ENCODE data around the gene DPPA4. TPM values are rescaled to one million over a fixed set of nuclear protein-coding genes. Genes with fewer than 3 reads are reported as not detected.

DPPA4 gene
- total and polyA plus RNA-seq, 10 donors: 0.10 to 4.2 (median 0.65) TPM

DNA sequence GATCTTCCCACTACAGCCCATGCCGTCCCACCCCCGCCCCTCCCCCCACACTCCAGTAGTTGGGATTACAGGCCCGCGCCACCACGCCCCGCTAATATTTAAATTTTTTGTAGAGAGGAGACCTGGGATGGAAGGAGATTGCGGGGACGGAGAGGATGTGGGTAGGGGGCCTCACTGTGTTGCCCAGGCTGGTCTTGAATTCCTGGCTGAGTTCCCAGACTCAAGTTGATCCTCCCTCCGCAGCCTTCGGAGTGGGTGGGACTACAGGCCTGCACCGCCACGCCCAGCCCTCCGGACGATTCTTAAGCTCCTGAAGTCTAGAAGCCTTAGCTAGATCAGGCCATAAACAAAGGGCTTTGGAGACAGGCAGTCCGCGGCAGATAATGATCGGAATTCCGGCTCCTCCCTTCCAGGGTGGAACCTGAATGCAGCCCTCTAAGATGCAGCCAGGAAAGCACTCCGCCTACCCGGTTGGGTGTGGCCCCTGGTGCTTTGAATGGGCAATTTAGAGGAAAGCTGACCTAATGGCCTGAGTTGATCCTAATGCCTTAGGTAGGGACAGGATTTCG, 21.1 kb downstream of the DPPA4 start, which contains the start of gene DPPA2:
Gene DPPA2, minus strand, starts transcription at position 356 of the 569 bp plus-strand sequence. CDS start 1,975 bp downstream, outside the sequence.
- no peak within 1 kb of the TSS for H3K27ac ChIP-seq
- intact Hi-C loops (cut with DNase I; ENCODE audit: low total_unique reads): no loop called here
- TF ChIP-seq, protein P1, sequence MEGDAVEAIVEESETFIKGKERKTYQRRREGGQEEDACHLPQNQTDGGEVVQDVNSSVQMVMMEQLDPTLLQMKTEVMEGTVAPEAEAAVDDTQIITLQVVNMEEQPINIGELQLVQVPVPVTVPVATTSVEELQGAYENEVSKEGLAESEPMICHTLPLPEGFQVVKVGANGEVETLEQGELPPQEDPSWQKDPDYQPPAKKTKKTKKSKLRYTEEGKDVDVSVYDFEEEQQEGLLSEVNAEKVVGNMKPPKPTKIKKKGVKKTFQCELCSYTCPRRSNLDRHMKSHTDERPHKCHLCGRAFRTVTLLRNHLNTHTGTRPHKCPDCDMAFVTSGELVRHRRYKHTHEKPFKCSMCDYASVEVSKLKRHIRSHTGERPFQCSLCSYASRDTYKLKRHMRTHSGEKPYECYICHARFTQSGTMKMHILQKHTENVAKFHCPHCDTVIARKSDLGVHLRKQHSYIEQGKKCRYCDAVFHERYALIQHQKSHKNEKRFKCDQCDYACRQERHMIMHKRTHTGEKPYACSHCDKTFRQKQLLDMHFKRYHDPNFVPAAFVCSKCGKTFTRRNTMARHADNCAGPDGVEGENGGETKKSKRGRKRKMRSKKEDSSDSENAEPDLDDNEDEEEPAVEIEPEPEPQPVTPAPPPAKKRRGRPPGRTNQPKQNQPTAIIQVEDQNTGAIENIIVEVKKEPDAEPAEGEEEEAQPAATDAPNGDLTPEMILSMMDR (IDR thresholded peaks at IDR 0.05 in 8 of 11, conservative IDR thresholded peaks at IDR 0.05 in 3 of 11): no peak
- TF ChIP-seq POLR2AphosphoS5 (IDR thresholded peaks at IDR 0.05): no peak
- no peak for TF ChIP-seq POLR2A (IDR thresholded peaks at IDR 0.05)
- no peak for DNase-seq
- 83 to 93% (median 91%) methylated on average over 21 of the region's 21 CpGs for WGBS, 5 donors
- no peaks in the 10 kb centered on the region for H3K4me1 ChIP-seq
- H3K4me3 ChIP-seq: no peak within 1 kb of the TSS
- H3K36me3 ChIP-seq: no peaks in the 10 kb centered on the region
- H3K9me3 ChIP-seq: no peaks in the 10 kb centered on the region
- H3K27me3 ChIP-seq (replicated peaks in 1 of 7): no peaks in the 10 kb centered on the region

DNA sequence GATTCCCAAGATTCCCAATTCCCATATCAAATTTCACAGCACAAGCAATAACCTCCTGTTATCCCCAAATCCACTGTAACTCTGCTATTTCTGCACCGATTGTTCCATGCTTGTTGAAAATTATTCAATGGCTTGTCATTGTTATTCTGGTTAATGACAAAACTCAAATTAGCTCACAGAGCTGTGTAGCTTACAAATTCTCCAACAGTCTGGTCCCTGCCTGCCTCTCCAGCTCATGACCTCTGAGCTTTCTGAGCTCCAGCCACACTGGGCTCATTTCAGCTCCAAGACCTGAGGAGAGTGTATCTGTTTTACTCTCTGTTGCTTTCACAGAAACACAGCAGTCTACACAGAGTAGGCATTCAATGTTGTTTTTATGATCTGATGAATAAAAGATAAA, 24.3 kb downstream of the DPPA4 start:
- H3K27me3 ChIP-seq (replicated peaks in 1 of 7): no peaks in the 10 kb centered on the region
- H3K4me1 ChIP-seq: no peaks in the 10 kb centered on the region
- intact Hi-C loops (cut with DNase I; ENCODE audit: low total_unique reads): no loop called here
- TF ChIP-seq POLR2AphosphoS5 (IDR thresholded peaks at IDR 0.05): no peak
- no peak for TF ChIP-seq POLR2A (IDR thresholded peaks at IDR 0.05)
- TF ChIP-seq, protein P1 (IDR thresholded peaks at IDR 0.05 in 8 of 11, conservative IDR thresholded peaks at IDR 0.05 in 3 of 11): no peak
- DNase-seq: no peak
- no peak overlapping the region for H3K27ac ChIP-seq
- WGBS, 5 donors: 79 to 95% (median 92%) methylated on average over 1 of the region's 1 CpG
- H3K4me3 ChIP-seq: no peak overlapping the region
- no peaks in the 10 kb centered on the region for H3K9me3 ChIP-seq
- no peaks in the 10 kb centered on the region for H3K36me3 ChIP-seq

DNA sequence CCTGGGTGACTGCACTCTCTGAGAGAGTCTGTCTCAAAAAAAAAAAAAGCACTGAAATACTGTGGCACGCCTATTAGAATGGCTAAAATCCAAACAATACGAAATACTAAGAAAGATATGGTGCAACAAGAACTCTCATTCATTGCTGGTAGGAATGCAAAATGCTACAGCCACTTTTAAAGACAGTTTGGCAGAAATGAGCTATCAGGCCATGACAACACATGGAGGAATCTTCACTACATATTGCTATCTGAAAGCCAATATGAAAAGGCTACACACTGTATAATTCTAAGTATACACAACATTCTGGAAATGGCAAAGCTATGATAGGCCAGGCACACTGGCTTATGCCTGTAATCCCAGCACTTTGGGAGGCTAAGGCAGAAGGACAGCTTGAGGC, 39.9 kb downstream of the DPPA4 start:
- H3K27ac ChIP-seq: no peak overlapping the region
- intact Hi-C loops (cut with DNase I; ENCODE audit: low total_unique reads): no loop called here
- H3K9me3 ChIP-seq: no peaks in the 10 kb centered on the region
- 80 to 93% (median 87%) methylated on average over 2 of the region's 2 CpGs for WGBS, 5 donors
- no peaks in the 10 kb centered on the region for H3K36me3 ChIP-seq
- DNase-seq: no peak
- H3K27me3 ChIP-seq (replicated peaks in 1 of 7): no peaks in the 10 kb centered on the region
- no peak overlapping the region for H3K4me3 ChIP-seq
- H3K4me1 ChIP-seq: no peaks in the 10 kb centered on the region
- TF ChIP-seq POLR2A (IDR thresholded peaks at IDR 0.05) (no peak), POLR2AphosphoS5 (IDR thresholded peaks at IDR 0.05) (no peak)
- TF ChIP-seq, protein P1 (IDR thresholded peaks at IDR 0.05 in 8 of 11, conservative IDR thresholded peaks at IDR 0.05 in 3 of 11): no peak

DNA sequence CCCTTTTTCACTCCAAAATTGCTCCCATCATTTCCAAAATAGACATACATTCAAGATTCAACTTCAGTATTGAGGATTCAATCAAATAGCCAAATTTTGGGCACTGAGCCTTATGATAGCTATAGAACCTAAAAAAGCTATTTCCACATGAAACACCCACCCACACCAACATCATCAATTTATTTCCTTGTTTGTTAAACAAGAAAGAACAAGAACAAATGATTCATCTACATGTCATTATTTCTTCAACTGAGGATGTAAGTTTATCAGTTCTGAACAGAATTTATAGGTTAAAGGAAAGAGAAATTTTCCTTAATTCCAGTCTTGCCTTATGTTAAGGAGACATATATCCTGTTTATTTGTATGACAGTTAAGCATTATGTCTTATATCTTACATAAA, 53.3 kb downstream of the DPPA4 start:
- H3K9me3 ChIP-seq: no peaks in the 10 kb centered on the region
- no peaks in the 10 kb centered on the region for H3K4me1 ChIP-seq
- H3K27ac ChIP-seq: no peak overlapping the region
- H3K4me3 ChIP-seq: no peak overlapping the region
- no peak for DNase-seq
- no peaks in the 10 kb centered on the region for H3K27me3 ChIP-seq (replicated peaks in 1 of 7)
- no peaks in the 10 kb centered on the region for H3K36me3 ChIP-seq
- no peak for TF ChIP-seq POLR2A (IDR thresholded peaks at IDR 0.05)
- no peak for TF ChIP-seq POLR2AphosphoS5 (IDR thresholded peaks at IDR 0.05)
- TF ChIP-seq, protein P1 (IDR thresholded peaks at IDR 0.05 in 8 of 11, conservative IDR thresholded peaks at IDR 0.05 in 3 of 11): no peak
- intact Hi-C loops (cut with DNase I; ENCODE audit: low total_unique reads): no loop called here

Data from spleen (tissue), 11 donors.